SK-N-SH (cell line): ENCODE measurements around the gene TM4SF4. TPM values are rescaled to one million over a fixed set of nuclear protein-coding genes. Genes with fewer than 3 reads are reported as not detected.

Source experiments
- CTCF ChIA-PET: fragments of 300-600, 350-600 bp; formaldehyde crosslinking; extraction: SDS; loops from one replicate; lab custom pipeline; 2021; lab: Yijun Ruan, JAX
- POLR2A ChIA-PET: fragments of 350-600 bp; sonication (Branson Sonifier 250); formaldehyde crosslinking; extraction: SDS; loops from one replicate; lab custom pipeline; 2020; ENCODE audit warnings: antibody characterized with exemption, inconsistent platforms; lab: Yijun Ruan, JAX
- DNase-seq: peaks from one replicate; pipeline ENCODE4 v3.0.0; 2012
- H2AFZ ChIP-seq: fragments of 200-600 bp; sonication (generic); 2 replicates; pipeline ENCODE4 v1.8.1; 2016; ENCODE audit warnings: antibody characterized with exemption, mild to moderate bottlenecking, low read depth
- H3F3A ChIP-seq: fragments of 200-600 bp; sonication (generic); replicated peaks from 2 replicates; pipeline ENCODE3; 2016; ENCODE audit warnings: antibody characterized with exemption, mild to moderate bottlenecking; ENCODE audit not compliant: insufficient read depth
- H3K27ac ChIP-seq, 2 experiments: fragments of 200-500 bp in 1 of 2; fragments of 200-600 bp in 1 of 2; sonication (Bioruptor generic) in 1 of 2; sonication (generic), shearing (Covaris generic) in 1 of 2; 2 replicates each; pipeline versions ENCODE4 v1.5.1 to v1.6.1; 2014 to 2016; ENCODE audit warnings: low read depth in 2 of 2, inconsistent platforms in 1 of 2, low read length in 1 of 2, mild to moderate bottlenecking in 1 of 2, mixed read lengths in 1 of 2
- H3K27me3 ChIP-seq: fragments of 200-600 bp; sonication (generic), shearing (Covaris generic); 2 replicates; pipeline ENCODE4 v1.6.1; 2016; ENCODE audit warnings: mixed run types; ENCODE audit not compliant: insufficient read depth
- H3K36me3 ChIP-seq, 2 experiments: fragments of 200-500 bp in 1 of 2; fragments of 200-600 bp in 1 of 2; sonication (Bioruptor generic) in 1 of 2; sonication (generic) in 1 of 2; replicated peaks in 1 of 2; 2 replicates each; pipeline versions ENCODE3 to v1.5.1; 2014 to 2016; ENCODE audit warnings: low read length in 1 of 2, mild to moderate bottlenecking in 1 of 2; ENCODE audit not compliant: insufficient read depth in 2 of 2, control insufficient read depth in 1 of 2
- H3K4me1 ChIP-seq, 2 experiments: fragments of 200-500 bp in 1 of 2; fragments of 200-600 bp in 1 of 2; sonication (Bioruptor generic) in 1 of 2; sonication (generic), shearing (Covaris generic) in 1 of 2; 2 replicates each; pipeline versions ENCODE4 v1.5.1 to v1.6.1; 2014 to 2016; ENCODE audit warnings: low read depth in 1 of 2, low read length in 1 of 2, mixed run types in 1 of 2; ENCODE audit not compliant: insufficient read depth in 2 of 2, control insufficient read depth in 1 of 2
- H3K4me2 ChIP-seq: fragments of 200-600 bp; sonication (generic), shearing (Covaris generic); 2 replicates; pipeline ENCODE4 v1.6.1; 2017; ENCODE audit warnings: mixed run types
- H3K4me3 ChIP-seq, 2 experiments: fragments of 200-500 bp in 1 of 2; fragments of 200-600 bp in 1 of 2; sonication (Bioruptor generic) in 1 of 2; sonication (generic), shearing (Covaris generic) in 1 of 2; 2 replicates each; pipeline versions ENCODE4 v1.5.1 to v1.8.1; 2014 to 2016; ENCODE audit warnings: low read depth in 2 of 2, inconsistent platforms in 1 of 2, low read length in 1 of 2, mild to moderate bottlenecking in 1 of 2, mixed read lengths in 1 of 2, moderate library complexity in 1 of 2
- H3K79me2 ChIP-seq: fragments of 200-600 bp; sonication (generic); 2 replicates; pipeline ENCODE4 v1.8.1; 2017; ENCODE audit warnings: mild to moderate bottlenecking; ENCODE audit not compliant: insufficient read depth
- H3K9ac ChIP-seq: fragments of 200-600 bp; sonication (generic); 2 replicates; pipeline ENCODE4 v1.6.1; 2017; ENCODE audit warnings: mixed run types
- H3K9me2 ChIP-seq: fragments of 200-600 bp; sonication (generic); 2 replicates; pipeline ENCODE4 v1.6.1; 2017; ENCODE audit warnings: mixed run types
- H3K9me3 ChIP-seq: fragments of 200-600 bp; sonication (generic); 2 replicates; pipeline ENCODE4 v1.6.1; 2017; ENCODE audit warnings: mixed run types, mild to moderate bottlenecking, moderate library complexity
- H4K20me1 ChIP-seq: fragments of 200-600 bp; sonication (generic); 2 replicates; pipeline ENCODE4 v1.6.1; 2017; ENCODE audit warnings: mild to moderate bottlenecking, mixed run types; ENCODE audit not compliant: insufficient read depth
- EP300 ChIP-seq, 2 experiments: IDR thresholded peaks; 2 replicates each; pipeline versions ENCODE4 v1.4.0 to v1.6.1; 2012; ENCODE audit warnings: borderline replicate concordance in 1 of 2, low read depth in 1 of 2, low read length in 1 of 2
- EZH2phosphoT487 ChIP-seq: fragments of 200-600 bp; sonication (generic); IDR thresholded peaks from 2 replicates; pipeline ENCODE4 v1.6.1; 2017; ENCODE audit warnings: low read depth, mixed run types, mild to moderate bottlenecking, antibody characterized with exemption, moderate library complexity, borderline replicate concordance
- FOSL2 ChIP-seq: IDR thresholded peaks from 2 replicates; pipeline ENCODE4 v1.4.0; 2012; ENCODE audit warnings: low read depth, mild to moderate bottlenecking, moderate library complexity, borderline replicate concordance
- FOXM1 ChIP-seq: IDR thresholded peaks from 2 replicates; pipeline ENCODE4 v1.4.0; 2012; ENCODE audit warnings: low read depth, mild to moderate bottlenecking
- GATA2 ChIP-seq: sonication (generic); formaldehyde crosslinking; IDR thresholded peaks from 2 replicates; pipeline ENCODE4 v1.5.0; 2020; ENCODE audit warnings: mild to moderate bottlenecking, missing genetic modification reagents
- NFIC ChIP-seq: IDR thresholded peaks from 2 replicates; pipeline ENCODE4 v1.4.0; 2012; ENCODE audit warnings: borderline replicate concordance
- PBX3 ChIP-seq: IDR thresholded peaks from 2 replicates; pipeline ENCODE4; 2012
- POLR2AphosphoS5 ChIP-seq: IDR thresholded peaks from 2 replicates; pipeline ENCODE4 v1.6.1; 2012; ENCODE audit warnings: low read depth, low read length
- RCOR1 ChIP-seq: fragments of 150-350 bp; IDR thresholded peaks from 2 replicates; pipeline ENCODE4 v1.6.1; 2017; ENCODE audit warnings: antibody characterized with exemption, low read length
- REST ChIP-seq: IDR thresholded peaks from 2 replicates; pipeline ENCODE4 v1.6.1; 2012; ENCODE audit warnings: mild to moderate bottlenecking, low read depth, low read length, moderate library complexity
- SIN3A ChIP-seq: IDR thresholded peaks from 2 replicates; pipeline ENCODE4 v1.6.1; 2012; ENCODE audit warnings: low read depth, mild to moderate bottlenecking, low read length, moderate library complexity, borderline replicate concordance
- SMC3 ChIP-seq: IDR thresholded peaks from 2 replicates; pipeline ENCODE4 v1.6.1; 2012; ENCODE audit warnings: low read depth, low read length, improper control_type of control experiment
- TAF1 ChIP-seq: IDR thresholded peaks from 2 replicates; pipeline ENCODE4 v1.6.1; 2012; ENCODE audit warnings: low read depth, mild to moderate bottlenecking, low read length, moderate library complexity, borderline replicate concordance
- TEAD4 ChIP-seq: IDR thresholded peaks from 2 replicates; pipeline ENCODE4 v1.4.0; 2012; ENCODE audit warnings: mild to moderate bottlenecking, borderline replicate concordance; ENCODE audit not compliant: insufficient read depth
- ZBTB33 ChIP-seq: IDR thresholded peaks from 2 replicates; pipeline ENCODE4 v1.4.0; 2012; ENCODE audit warnings: low read depth, borderline replicate concordance
- WGBS: methylation state at CpG from one replicate; pipeline ENCODE4 v1.1.6; 2017; ENCODE audit warnings: low lambda C conversion rate; 5-methylcytosine and 5-hydroxymethylcytosine counted together
- polyA plus RNA-seq, 3 experiments: library from polyadenylated mRNA; depleted of rRNA; stranded (reverse); fragments of >200 nt; gene quantifications; 2 replicates each; pipeline ENCODE4 v1.2.3, GENCODE V29; 2012

Gene TM4SF4
- polyA plus RNA-seq, 1 of the 3 experiments (the other 2 are of a cell fraction), result 0.08 TPM

DNA sequence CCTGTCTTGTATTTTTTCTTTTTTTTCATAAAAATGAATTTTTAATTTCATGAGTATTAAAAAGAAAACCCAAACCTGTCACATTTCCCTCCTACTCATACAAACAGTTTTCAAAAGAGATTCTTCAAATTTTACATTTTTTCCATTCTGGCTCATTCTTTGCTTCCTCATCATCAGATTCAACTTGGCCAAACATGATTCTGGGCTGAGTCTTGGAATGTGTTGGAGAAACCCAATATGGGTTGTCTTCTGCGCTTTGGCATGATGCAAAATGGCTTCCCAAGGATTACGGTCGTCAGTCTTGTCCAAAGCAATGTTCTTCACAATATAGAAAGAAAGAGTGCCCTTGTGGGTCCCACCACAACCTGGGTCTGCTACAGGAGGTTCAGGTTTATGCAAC lies 12.4 kb upstream of the TM4SF4 start:
- no peak overlapping the region for H2AFZ ChIP-seq
- no peaks in the 10 kb centered on the region for H4K20me1 ChIP-seq
- TF ChIP-seq REST, result no peak
- no peak for TF ChIP-seq TAF1
- TF ChIP-seq FOXM1, result no peak
- TF ChIP-seq FOSL2, result no peak
- no peak for TF ChIP-seq EP300 (IDR thresholded peaks at IDR 0.05; ENCODE audit: borderline replicate concordance in 1 of 2, low read depth in 1 of 2, low read length in 1 of 2)
- TF ChIP-seq TEAD4, result no peak
- TF ChIP-seq SIN3A, result no peak
- no peaks in the 10 kb centered on the region for H3F3A ChIP-seq
- WGBS, result 68% methylated on average over 3 of the region's 3 CpGs
- H3K4me2 ChIP-seq, result no peak overlapping the region
- no peak overlapping the region for H3K9ac ChIP-seq
- H3K9me2 ChIP-seq, result no peaks in the 10 kb centered on the region
- no peak for DNase-seq
- H3K9me3 ChIP-seq, result no peaks in the 10 kb centered on the region
- ChIA-PET POLR2A (no interaction called here), CTCF (no interaction called here)
- H3K79me2 ChIP-seq, result no peaks in the 10 kb centered on the region
- no peak overlapping the region for H3K27ac ChIP-seq
- no peaks in the 10 kb centered on the region for H3K36me3 ChIP-seq
- H3K27me3 ChIP-seq, result no peaks in the 10 kb centered on the region
- no peak overlapping the region for H3K4me3 ChIP-seq
- peaks cover 4 to 16% of the 10 kb centered on the region in 2 experiments; a peak in 2 of 4 replicates for H3K4me1 ChIP-seq

DNA sequence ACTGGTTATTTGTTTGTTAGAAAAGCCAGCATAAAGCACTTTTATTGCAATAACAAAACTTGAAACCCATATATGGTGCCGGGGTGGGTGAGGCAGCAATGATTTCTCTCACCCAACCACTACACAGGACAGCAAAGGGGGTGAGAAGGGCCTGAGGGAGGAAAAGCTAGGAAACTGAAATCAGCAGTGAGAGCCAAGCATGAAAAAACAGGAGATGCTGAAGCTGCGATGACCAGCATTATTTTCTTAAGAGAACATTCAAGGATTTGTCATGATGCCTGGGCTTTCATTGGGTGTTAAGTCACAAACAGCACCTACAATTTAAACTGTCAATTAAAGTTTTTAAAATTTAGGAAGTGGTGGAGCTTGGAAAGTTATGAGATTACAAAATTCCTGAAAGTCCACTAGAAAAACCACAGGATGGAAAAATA lies 11.9 kb upstream of the TM4SF4 start:
- Histone ChIP-seq H3K27me3 (no peaks in the 10 kb centered on the region), H3K9ac (no peak overlapping the region), H3K9me2 (no peaks in the 10 kb centered on the region), H2AFZ (no peak overlapping the region), H3K27ac (no peak overlapping the region), H3K4me3 (no peak overlapping the region), H3K4me1 (peaks cover 4 to 20% of the 10 kb centered on the region in 2 experiments; a peak in 2 of 4 replicates)
- CTCF ChIA-PET, result no interaction called here
- TF ChIP-seq EZH2phosphoT487 (no peak), POLR2AphosphoS5 (no peak), NFIC (no peak), TEAD4 (no peak), SMC3 (no peak), FOSL2 (no peak), REST (no peak), SIN3A (no peak), RCOR1 (no peak), GATA2 (CRISPR knock-in tag) (no peak), ZBTB33 (no peak), PBX3 (no peak)
- TF ChIP-seq, all 33 proteins: peak for 0
- WGBS, result 91% methylated on average over 2 of the region's 2 CpGs
- no peaks in the 10 kb centered on the region for H3K36me3 ChIP-seq
- POLR2A ChIA-PET, result no interaction called here
- no peaks in the 10 kb centered on the region for H4K20me1 ChIP-seq
- no peak for DNase-seq
- no peaks in the 10 kb centered on the region for H3K9me3 ChIP-seq
- no peaks in the 10 kb centered on the region for H3F3A ChIP-seq
- H3K79me2 ChIP-seq, result no peaks in the 10 kb centered on the region
- no peak overlapping the region for H3K4me2 ChIP-seq
